ENCODE measurements around the gene INSL4. TPM values are rescaled to one million over a fixed set of nuclear protein-coding genes. Genes with fewer than 3 reads are reported as not detected.

Gene INSL4
- total and polyA plus RNA-seq, 2 experiments from 2014 or later: not detected

GRCh38 chr9:5188060-5188984, 42.9 kb upstream of the INSL4 start:
- H3F3A ChIP-seq (ENCODE audit: insufficient read depth): no peaks in the 10 kb centered on the region
- H3K9me3 ChIP-seq (ENCODE audit: low read depth): no peaks in the 10 kb centered on the region
- no peaks in the 10 kb centered on the region for H3K9me2 ChIP-seq (ENCODE audit: insufficient read depth)
- H3K79me2 ChIP-seq (ENCODE audit: insufficient read depth): no peaks in the 10 kb centered on the region
- H3K36me3 ChIP-seq (ENCODE audit: low read depth): no peaks in the 10 kb centered on the region
- no peak for DNase-seq
- H3K27me3 ChIP-seq (replicated peaks; ENCODE audit: insufficient read depth): peaks cover 3% of the 10 kb centered on the region; the same call in 1 of the 2 replicates
- 35 to 39% methylated on average over 10 of the region's 10 CpGs for WGBS, 2 experiments (ENCODE audit: low coverage in 1 of 2, low lambda C conversion rate in 2 of 2, missing lambda C conversion rate in 2 of 2)
- no peak overlapping the region for H3K4me3 ChIP-seq
- in situ Hi-C loops (cut with MboI): loop anchor here (5.0 kb wide), 1 partner anchor 409 kb away; no protein-coding TSS in a partner anchor
- no peak overlapping the region for H2AFZ ChIP-seq
- H3K27ac ChIP-seq: no peak overlapping the region
- H3K9ac ChIP-seq: no peak overlapping the region
- H3K4me2 ChIP-seq (ENCODE audit: unreplicated experiment): no peak overlapping the region
- H4K20me1 ChIP-seq (ENCODE audit: insufficient read depth): no peaks in the 10 kb centered on the region
- H3K4me1 ChIP-seq (ENCODE audit: insufficient read depth): no peaks in the 10 kb centered on the region
- TF ChIP-seq EZH2phosphoT487 (IDR thresholded peaks at IDR 0.05; ENCODE audit: insufficient read depth, low read depth): no peak
- no peak for TF ChIP-seq EZH2 (IDR thresholded peaks at IDR 0.05; ENCODE audit: insufficient read depth, poor library complexity, severe bottlenecking)

- no peaks in the 10 kb centered on the region for H3K36me3 ChIP-seq (ENCODE audit: low read depth)
- TF ChIP-seq EZH2 (IDR thresholded peaks at IDR 0.05; ENCODE audit: insufficient read depth, poor library complexity, severe bottlenecking): no peak
- no peak for TF ChIP-seq EZH2phosphoT487 (IDR thresholded peaks at IDR 0.05; ENCODE audit: insufficient read depth, low read depth)
- H2AFZ ChIP-seq: no peak overlapping the region
- no peak overlapping the region for H3K9ac ChIP-seq
- no peaks in the 10 kb centered on the region for H3K4me1 ChIP-seq (ENCODE audit: insufficient read depth)
- H3K27ac ChIP-seq: no peak overlapping the region
- 62 to 69% methylated on average over 3 of the region's 3 CpGs for WGBS, 2 experiments (ENCODE audit: low coverage in 1 of 2, low lambda C conversion rate in 2 of 2, missing lambda C conversion rate in 2 of 2)
- DNase-seq: no peak
- no peaks in the 10 kb centered on the region for H3K79me2 ChIP-seq (ENCODE audit: insufficient read depth)
- H3K4me2 ChIP-seq (ENCODE audit: unreplicated experiment): no peak overlapping the region
- H3K27me3 ChIP-seq (replicated peaks; ENCODE audit: insufficient read depth): peaks cover 3% of the 10 kb centered on the region
- no peaks in the 10 kb centered on the region for H3F3A ChIP-seq (ENCODE audit: insufficient read depth)
- H3K9me2 ChIP-seq (ENCODE audit: insufficient read depth): no peaks in the 10 kb centered on the region
- no peaks in the 10 kb centered on the region for H4K20me1 ChIP-seq (ENCODE audit: insufficient read depth)
- H3K4me3 ChIP-seq: no peak overlapping the region
- no peaks in the 10 kb centered on the region for H3K9me3 ChIP-seq (ENCODE audit: low read depth)
- in situ Hi-C loops (cut with MboI): loop anchor here (10.0 kb wide), 1 partner anchor 223 kb away; no protein-coding TSS in a partner anchor
Measured at GRCh38 chr9:5191985-5192384, 39.2 kb upstream of the INSL4 start.

GRCh38 chr9:5193345-5193744, 37.9 kb upstream of the INSL4 start:
- no peaks in the 10 kb centered on the region for H4K20me1 ChIP-seq (ENCODE audit: insufficient read depth)
- no peaks in the 10 kb centered on the region for H3K9me3 ChIP-seq (ENCODE audit: low read depth)
- no peak overlapping the region for H3K27ac ChIP-seq
- no peak overlapping the region for H2AFZ ChIP-seq
- TF ChIP-seq EZH2phosphoT487 (IDR thresholded peaks at IDR 0.05; ENCODE audit: insufficient read depth, low read depth) (no peak), EZH2 (IDR thresholded peaks at IDR 0.05; ENCODE audit: insufficient read depth, poor library complexity, severe bottlenecking) (no peak)
- H3K79me2 ChIP-seq (ENCODE audit: insufficient read depth): no peaks in the 10 kb centered on the region
- no peak for DNase-seq
- H3K4me3 ChIP-seq: no peak overlapping the region
- no peaks in the 10 kb centered on the region for H3K4me1 ChIP-seq (ENCODE audit: insufficient read depth)
- H3K36me3 ChIP-seq (ENCODE audit: low read depth): no peaks in the 10 kb centered on the region
- no peak overlapping the region for H3K9ac ChIP-seq
- in situ Hi-C loops (cut with MboI): loop anchor here (10.0 kb wide), 1 partner anchor 221 kb away; no protein-coding TSS in a partner anchor
- 46 to 47% methylated on average over 2 of the region's 2 CpGs for WGBS, 2 experiments (ENCODE audit: low coverage in 1 of 2, low lambda C conversion rate in 2 of 2, missing lambda C conversion rate in 2 of 2)
- no peak overlapping the region for H3K4me2 ChIP-seq (ENCODE audit: unreplicated experiment)
- H3F3A ChIP-seq (ENCODE audit: insufficient read depth): no peaks in the 10 kb centered on the region
- no peaks in the 10 kb centered on the region for H3K9me2 ChIP-seq (ENCODE audit: insufficient read depth)
- peaks cover 14% of the 10 kb centered on the region for H3K27me3 ChIP-seq (replicated peaks; ENCODE audit: insufficient read depth)

- WGBS, 2 experiments (ENCODE audit: low coverage in 1 of 2, low lambda C conversion rate in 2 of 2, missing lambda C conversion rate in 2 of 2): 13 to 18% methylated on average over 1 of the region's 1 CpG
- no peak overlapping the region for H3K4me2 ChIP-seq (ENCODE audit: unreplicated experiment)
- in situ Hi-C loops (cut with MboI): loop anchor here (5.0 to 10.0 kb wide), 2 partner anchors 52 to 219 kb away; no protein-coding TSS in a partner anchor
Measured at GRCh38 chr9:5195463-5195862, 35.8 kb upstream of the INSL4 start.

More at GRCh38 chr9:5195463-5195862, 35.8 kb upstream of the INSL4 start:
- Histone ChIP-seq H3K79me2 (ENCODE audit: insufficient read depth) (no peaks in the 10 kb centered on the region), H3K36me3 (ENCODE audit: low read depth) (no peaks in the 10 kb centered on the region), H3K9me2 (ENCODE audit: insufficient read depth) (no peaks in the 10 kb centered on the region), H4K20me1 (ENCODE audit: insufficient read depth) (no peaks in the 10 kb centered on the region), H2AFZ (no peak overlapping the region), H3K9ac (no peak overlapping the region), H3K9me3 (ENCODE audit: low read depth) (no peaks in the 10 kb centered on the region), H3K27me3 (replicated peaks; ENCODE audit: insufficient read depth) (peaks cover 20% of the 10 kb centered on the region), H3F3A (ENCODE audit: insufficient read depth) (no peaks in the 10 kb centered on the region), H3K4me1 (ENCODE audit: insufficient read depth) (no peaks in the 10 kb centered on the region), H3K4me3 (no peak overlapping the region), H3K27ac (no peak overlapping the region)
- no peak for DNase-seq
- TF ChIP-seq EZH2phosphoT487 (IDR thresholded peaks at IDR 0.05; ENCODE audit: insufficient read depth, low read depth) (no peak), EZH2 (IDR thresholded peaks at IDR 0.05; ENCODE audit: insufficient read depth, poor library complexity, severe bottlenecking) (no peak)

All from GM23248 (cell line).